Measurements from ENCODE around the gene AFF2.

The AFF2 gene

DNA sequence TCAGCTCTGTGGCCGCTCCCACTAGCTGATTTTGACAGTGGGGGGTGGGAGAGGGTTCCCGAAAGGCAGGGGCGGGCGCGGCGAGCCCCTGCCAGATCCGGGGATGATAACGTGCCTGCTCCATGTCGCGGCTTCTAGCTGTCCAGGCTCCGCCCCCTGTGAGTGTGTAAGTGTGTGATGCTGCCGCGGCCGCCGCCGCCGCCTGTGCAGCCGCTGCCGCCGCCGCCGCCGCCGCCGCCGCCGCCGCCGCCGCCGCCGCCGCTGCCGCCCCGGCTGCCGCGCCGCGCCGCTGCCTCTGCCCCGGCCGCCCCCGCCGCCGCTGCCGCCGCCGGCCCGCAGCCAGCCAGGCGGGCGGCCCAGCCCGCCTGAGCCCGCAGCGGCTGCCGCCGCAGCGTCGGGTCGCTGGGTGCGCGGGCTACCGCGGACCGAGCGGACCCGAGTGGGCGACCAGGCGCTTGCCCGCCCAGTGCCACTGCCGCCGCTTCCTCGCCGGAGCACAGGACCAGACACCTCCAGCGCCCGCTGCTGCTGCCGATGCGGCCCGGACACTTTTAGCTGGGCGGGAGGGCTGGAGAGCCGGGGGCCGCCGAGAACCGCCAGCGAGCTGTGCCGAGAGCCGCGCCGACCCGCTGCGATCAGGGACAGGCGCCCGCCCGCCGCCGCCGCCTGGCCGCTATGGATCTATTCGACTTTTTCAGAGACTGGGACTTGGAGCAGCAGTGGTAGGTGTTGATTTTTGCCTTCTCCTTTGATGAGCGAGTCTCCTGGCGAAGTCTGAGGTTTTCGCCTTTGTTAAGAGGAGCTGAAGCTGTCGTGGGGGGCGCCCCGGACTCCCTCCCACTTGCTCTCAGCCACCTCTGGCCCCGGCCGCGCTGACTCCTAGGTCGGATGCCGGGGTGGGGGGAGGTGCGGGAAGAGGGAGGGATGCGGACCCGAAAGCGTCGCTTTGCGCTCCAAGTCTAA is at the start of gene AFF2:
TSS of gene AFF2 (plus strand) at position 195 of the 963 bp plus-strand sequence. CDS start at position 676, 481 bp downstream.
- no peaks in the 10 kb centered on the region for H3K27me3 ChIP-seq (ENCODE audit: insufficient read depth, low read depth)
- H3K9ac ChIP-seq: no peak within 1 kb of the TSS
- H3K36me3 ChIP-seq (ENCODE audit: insufficient read depth): no peaks in the 10 kb centered on the region
- H3K4me3 ChIP-seq (IDR thresholded peaks at IDR 0.05; ENCODE audit: insufficient read depth, low read depth, low read length): no peak within 1 kb of the TSS
- H2AFZ ChIP-seq (ENCODE audit: low read depth): peak within 1 kb of the TSS; percentile 73
- TF ChIP-seq, protein P1, sequence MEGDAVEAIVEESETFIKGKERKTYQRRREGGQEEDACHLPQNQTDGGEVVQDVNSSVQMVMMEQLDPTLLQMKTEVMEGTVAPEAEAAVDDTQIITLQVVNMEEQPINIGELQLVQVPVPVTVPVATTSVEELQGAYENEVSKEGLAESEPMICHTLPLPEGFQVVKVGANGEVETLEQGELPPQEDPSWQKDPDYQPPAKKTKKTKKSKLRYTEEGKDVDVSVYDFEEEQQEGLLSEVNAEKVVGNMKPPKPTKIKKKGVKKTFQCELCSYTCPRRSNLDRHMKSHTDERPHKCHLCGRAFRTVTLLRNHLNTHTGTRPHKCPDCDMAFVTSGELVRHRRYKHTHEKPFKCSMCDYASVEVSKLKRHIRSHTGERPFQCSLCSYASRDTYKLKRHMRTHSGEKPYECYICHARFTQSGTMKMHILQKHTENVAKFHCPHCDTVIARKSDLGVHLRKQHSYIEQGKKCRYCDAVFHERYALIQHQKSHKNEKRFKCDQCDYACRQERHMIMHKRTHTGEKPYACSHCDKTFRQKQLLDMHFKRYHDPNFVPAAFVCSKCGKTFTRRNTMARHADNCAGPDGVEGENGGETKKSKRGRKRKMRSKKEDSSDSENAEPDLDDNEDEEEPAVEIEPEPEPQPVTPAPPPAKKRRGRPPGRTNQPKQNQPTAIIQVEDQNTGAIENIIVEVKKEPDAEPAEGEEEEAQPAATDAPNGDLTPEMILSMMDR (conservative IDR thresholded peaks at IDR 0.05; ENCODE audit: low read depth, low read length): no peak
- no peaks in the 10 kb centered on the region for H4K20me1 ChIP-seq (ENCODE audit: insufficient read depth)
- H3K79me2 ChIP-seq (ENCODE audit: insufficient read depth, low read depth): no peaks in the 10 kb centered on the region
- no peak within 1 kb of the TSS for H3K27ac ChIP-seq
- no peaks in the 10 kb centered on the region for H3K4me1 ChIP-seq (ENCODE audit: low read depth, poor library complexity, severe bottlenecking)
- H3K4me2 ChIP-seq: peak within 1 kb of the TSS; percentile 36

DNA sequence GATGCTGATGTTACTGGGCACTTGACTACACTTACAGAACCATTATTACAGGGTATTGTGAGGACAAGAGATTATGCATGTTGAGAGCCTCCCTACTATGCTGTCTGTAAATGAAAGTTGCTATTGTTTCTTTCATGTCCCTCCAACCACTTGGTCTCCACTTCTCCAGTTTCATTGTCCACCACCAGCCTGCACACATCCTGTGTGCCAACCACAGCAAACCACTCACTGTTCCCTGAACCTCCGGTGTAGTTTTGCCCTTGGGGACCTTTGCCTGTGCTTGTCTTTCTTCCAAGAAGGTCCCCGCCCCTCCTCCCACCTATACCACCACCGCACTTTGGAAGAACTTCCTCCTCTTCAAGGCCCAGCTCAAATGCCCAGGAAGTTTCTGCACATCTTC is 43.1 kb upstream of the AFF2 start:
- Histone ChIP-seq H3K27me3 (ENCODE audit: insufficient read depth, low read depth) (no peaks in the 10 kb centered on the region), H3K4me3 (IDR thresholded peaks at IDR 0.05; ENCODE audit: insufficient read depth, low read depth, low read length) (no peak overlapping the region), H3K36me3 (ENCODE audit: insufficient read depth) (no peaks in the 10 kb centered on the region), H4K20me1 (ENCODE audit: insufficient read depth) (no peaks in the 10 kb centered on the region), H2AFZ (ENCODE audit: low read depth) (no peak overlapping the region), H3K27ac (no peak overlapping the region), H3K9ac (no peak overlapping the region), H3K79me2 (ENCODE audit: insufficient read depth, low read depth) (no peaks in the 10 kb centered on the region), H3K4me2 (no peak overlapping the region), H3K4me1 (ENCODE audit: low read depth, poor library complexity, severe bottlenecking) (no peaks in the 10 kb centered on the region)
- TF ChIP-seq, protein P1 (conservative IDR thresholded peaks at IDR 0.05; ENCODE audit: low read depth, low read length): no peak

DNA sequence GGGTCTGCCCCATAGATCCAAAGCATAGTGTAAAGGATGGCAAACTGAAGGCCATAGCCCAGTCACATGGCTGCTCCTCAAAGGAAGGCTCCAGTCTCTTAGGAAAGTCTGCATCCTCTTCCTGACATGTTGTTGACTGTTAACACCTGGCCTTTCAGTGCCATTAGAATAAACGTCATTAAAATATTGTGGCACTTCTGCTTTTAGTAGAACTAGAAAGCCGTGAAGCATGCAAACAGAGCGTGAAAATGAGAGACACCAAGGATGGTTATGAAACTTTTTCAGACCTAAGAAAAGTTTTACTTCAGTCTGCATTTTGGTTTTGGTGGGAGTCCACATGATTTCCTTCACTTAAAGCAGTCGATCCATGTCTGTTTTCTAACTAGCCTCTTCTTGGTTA is 41.1 kb upstream of the AFF2 start:
- no peak overlapping the region for H3K4me3 ChIP-seq (IDR thresholded peaks at IDR 0.05; ENCODE audit: insufficient read depth, low read depth, low read length)
- no peak overlapping the region for H3K4me2 ChIP-seq
- no peaks in the 10 kb centered on the region for H3K36me3 ChIP-seq (ENCODE audit: insufficient read depth)
- H2AFZ ChIP-seq (ENCODE audit: low read depth): no peak overlapping the region
- TF ChIP-seq, protein P1 (conservative IDR thresholded peaks at IDR 0.05; ENCODE audit: low read depth, low read length): no peak
- no peaks in the 10 kb centered on the region for H3K27me3 ChIP-seq (ENCODE audit: insufficient read depth, low read depth)
- no peaks in the 10 kb centered on the region for H3K79me2 ChIP-seq (ENCODE audit: insufficient read depth, low read depth)
- H3K9ac ChIP-seq: no peak overlapping the region
- no peaks in the 10 kb centered on the region for H3K4me1 ChIP-seq (ENCODE audit: low read depth, poor library complexity, severe bottlenecking)
- H3K27ac ChIP-seq: no peak overlapping the region
- H4K20me1 ChIP-seq (ENCODE audit: insufficient read depth): no peaks in the 10 kb centered on the region

DNA sequence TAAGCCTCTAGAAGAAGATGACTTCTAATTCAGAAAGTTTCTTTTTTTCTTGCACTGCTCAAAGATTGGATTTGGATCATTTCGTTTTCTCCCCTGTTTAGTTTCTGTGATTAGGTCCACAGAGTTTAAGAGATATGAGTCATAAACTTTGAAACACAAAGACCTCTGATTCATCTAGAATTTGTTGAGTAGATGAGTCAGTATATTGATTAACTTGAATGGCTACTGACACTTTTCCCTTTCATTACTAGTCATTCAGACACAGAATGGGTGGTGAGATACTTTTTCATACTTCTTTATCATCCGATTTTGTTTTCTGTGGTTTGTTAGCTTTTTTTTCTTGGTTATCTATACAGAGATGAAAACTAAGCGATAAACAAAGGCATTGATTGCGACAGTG is 34.1 kb upstream of the AFF2 start:
- no peaks in the 10 kb centered on the region for H3K27me3 ChIP-seq (ENCODE audit: insufficient read depth, low read depth)

More for the DNA sequence above, 34.1 kb upstream of the AFF2 start:
- H3K9ac ChIP-seq: no peak overlapping the region
- TF ChIP-seq, protein P1 (conservative IDR thresholded peaks at IDR 0.05; ENCODE audit: low read depth, low read length): no peak
- no peak overlapping the region for H3K27ac ChIP-seq
- H3K36me3 ChIP-seq (ENCODE audit: insufficient read depth): no peaks in the 10 kb centered on the region
- no peak overlapping the region for H3K4me2 ChIP-seq
- no peaks in the 10 kb centered on the region for H4K20me1 ChIP-seq (ENCODE audit: insufficient read depth)
- no peak overlapping the region for H2AFZ ChIP-seq (ENCODE audit: low read depth)
- H3K4me3 ChIP-seq (IDR thresholded peaks at IDR 0.05; ENCODE audit: insufficient read depth, low read depth, low read length): no peak overlapping the region
- H3K79me2 ChIP-seq (ENCODE audit: insufficient read depth, low read depth): no peaks in the 10 kb centered on the region
- no peaks in the 10 kb centered on the region for H3K4me1 ChIP-seq (ENCODE audit: low read depth, poor library complexity, severe bottlenecking)
